Esophagus muscularis mucosa (tissue), 4 donors: ENCODE data around the gene GBP6. TPM values are rescaled to one million over a fixed set of nuclear protein-coding genes. Genes with fewer than 3 reads are reported as not detected.

Source experiments
- DNase-seq: peaks from one replicate; pipeline ENCODE4 v3.0.0-alpha.2; 2017; ENCODE audit errors: extremely low spot score
- H3K27ac ChIP-seq, 4 donors: fragments of 200-600 bp; sonication (generic); replicated peaks in 1 of 4; 1 replicate in 3 of 4; 2 replicates in 1 of 4; pipeline ENCODE4 v1.5.1; 2016 to 2019; ENCODE audit warnings: mild to moderate bottlenecking in 1 of 4
- H3K27me3 ChIP-seq, 4 donors: fragments of 200-600 bp; sonication (generic); one replicate each; pipeline versions ENCODE4 v1.5.1 to v1.6.0; 2016 to 2019
- H3K36me3 ChIP-seq, 4 donors: fragments of 200-600 bp; sonication (generic); one replicate each; pipeline ENCODE4 v1.5.1; 2016 to 2019
- H3K4me1 ChIP-seq, 4 donors: fragments of 200-600 bp; sonication (generic); one replicate each; pipeline ENCODE4 v1.5.1; 2016 to 2019
- H3K4me3 ChIP-seq, 4 donors: fragments of 200-600 bp; sonication (generic); 1 replicate in 2 of 4; 2 replicates in 2 of 4; pipeline ENCODE4 v1.5.1; 2016 to 2019; ENCODE audit warnings: mild to moderate bottlenecking in 4 of 4, moderate library complexity in 1 of 4
- H3K9me3 ChIP-seq, 4 donors: fragments of 200-600 bp; sonication (generic); 1 replicate in 3 of 4; 2 replicates in 1 of 4; pipeline ENCODE4 v1.5.1; 2016 to 2019
- CTCF ChIP-seq, 3 experiments: fragments of 200-600 bp in 2 of 3; fragments of 450-650 bp in 1 of 3; sonication (generic) in 2 of 3; IDR thresholded peaks; one replicate each; pipeline ENCODE4 v1.5.1; 2017 to 2019; ENCODE audit warnings: antibody characterized with exemption in 3 of 3, mild to moderate bottlenecking in 2 of 3, moderate library complexity in 1 of 3
- EP300 ChIP-seq: sonication (generic); formaldehyde crosslinking; IDR thresholded peaks from one replicate; pipeline ENCODE4 v1.6.1; 2017; ENCODE audit warnings: antibody characterized with exemption
- POLR2A ChIP-seq: fragments of 450-650 bp; IDR thresholded peaks from one replicate; pipeline ENCODE4 v1.6.1; 2017; ENCODE audit warnings: antibody characterized with exemption, moderate library complexity, mild to moderate bottlenecking, low read depth
- POLR2AphosphoS5 ChIP-seq, 2 donors: sonication (generic); formaldehyde crosslinking; IDR thresholded peaks; one replicate each; pipeline ENCODE4 v1.6.1; 2017; ENCODE audit warnings: antibody characterized with exemption in 2 of 2
- WGBS: methylation state at CpG from one replicate; pipeline ENCODE4 v1.1.5; 2018; 5-methylcytosine and 5-hydroxymethylcytosine counted together
- intact Hi-C: fragments of 100-400 bp; cut with DNase I; formaldehyde crosslinking; loops from one replicate; pipeline ENCODE4 v1.15.1; 2023
- total RNA-seq, 4 donors: library from RNA; depleted of rRNA; stranded (reverse); fragments of >200 nt; gene quantifications; one replicate each; pipeline versions ENCODE4 v1.1.0 to v1.2.1, GENCODE V29; 2016

The GBP6 gene
- total RNA-seq, 4 donors from 2014 or later = under 0.01 TPM; not detected in 3

DNA sequence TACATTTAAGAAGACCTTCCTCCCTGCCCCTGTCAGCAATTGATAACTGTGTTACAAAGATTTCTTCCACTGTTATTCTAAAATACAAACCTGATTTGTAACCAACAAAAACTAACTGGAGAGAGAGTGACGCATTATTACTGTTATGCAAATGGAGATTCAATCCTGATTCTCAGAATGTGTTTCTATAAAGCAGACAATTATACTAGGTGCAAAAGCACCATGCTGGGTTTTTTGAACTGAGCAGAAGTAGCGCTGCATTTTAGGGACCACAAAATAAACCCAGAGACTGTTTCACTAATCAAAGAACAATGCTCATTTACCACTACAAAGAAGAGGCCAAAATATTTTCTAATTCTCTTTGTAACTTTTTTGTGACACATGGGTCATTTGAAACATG, 13.6 kb upstream of the GBP6 start:
- no peaks in the 10 kb centered on the region for H3K4me1 ChIP-seq
- H3K27me3 ChIP-seq = no peaks in the 10 kb centered on the region
- H3K9me3 ChIP-seq = no peaks in the 10 kb centered on the region
- H3K27ac ChIP-seq = no peak overlapping the region
- DNase-seq = no peak
- intact Hi-C loops = no loop called here
- WGBS = 79% methylated on average over 2 of the region's 2 CpGs
- no peaks in the 10 kb centered on the region for H3K36me3 ChIP-seq
- TF ChIP-seq CTCF (IDR thresholded peaks at IDR 0.05) = no peak
- TF ChIP-seq POLR2AphosphoS5 (IDR thresholded peaks at IDR 0.05) = no peak
- TF ChIP-seq POLR2A = no peak
- TF ChIP-seq EP300 = no peak
- no peak overlapping the region for H3K4me3 ChIP-seq

GRCh38 chr1:89351597-89352311, 12.1 kb upstream of the GBP6 start:
- DNase-seq = no peak
- 94% methylated on average over 1 of the region's 1 CpG for WGBS
- H3K4me1 ChIP-seq = no peaks in the 10 kb centered on the region
- no peak for TF ChIP-seq POLR2A
- no peak for TF ChIP-seq EP300
- no peak for TF ChIP-seq CTCF (IDR thresholded peaks at IDR 0.05)
- no peak for TF ChIP-seq POLR2AphosphoS5 (IDR thresholded peaks at IDR 0.05)
- H3K9me3 ChIP-seq = no peaks in the 10 kb centered on the region
- H3K27me3 ChIP-seq = no peaks in the 10 kb centered on the region
- H3K4me3 ChIP-seq = no peak overlapping the region
- H3K36me3 ChIP-seq = no peaks in the 10 kb centered on the region
- intact Hi-C loops = no loop called here
- H3K27ac ChIP-seq = no peak overlapping the region

GRCh38 chr1:89352421-89352820, 11.4 kb upstream of the GBP6 start:
- DNase-seq = no peak
- H3K4me3 ChIP-seq = no peak overlapping the region
- H3K9me3 ChIP-seq = no peaks in the 10 kb centered on the region
- WGBS = 94% methylated on average over 2 of the region's 2 CpGs
- no peak overlapping the region for H3K27ac ChIP-seq
- H3K27me3 ChIP-seq = no peaks in the 10 kb centered on the region
- no peaks in the 10 kb centered on the region for H3K36me3 ChIP-seq
- no peaks in the 10 kb centered on the region for H3K4me1 ChIP-seq
- no peak for TF ChIP-seq POLR2A
- TF ChIP-seq EP300 = no peak
- no peak for TF ChIP-seq CTCF (IDR thresholded peaks at IDR 0.05)
- no peak for TF ChIP-seq POLR2AphosphoS5 (IDR thresholded peaks at IDR 0.05)
- intact Hi-C loops = no loop called here

DNA sequence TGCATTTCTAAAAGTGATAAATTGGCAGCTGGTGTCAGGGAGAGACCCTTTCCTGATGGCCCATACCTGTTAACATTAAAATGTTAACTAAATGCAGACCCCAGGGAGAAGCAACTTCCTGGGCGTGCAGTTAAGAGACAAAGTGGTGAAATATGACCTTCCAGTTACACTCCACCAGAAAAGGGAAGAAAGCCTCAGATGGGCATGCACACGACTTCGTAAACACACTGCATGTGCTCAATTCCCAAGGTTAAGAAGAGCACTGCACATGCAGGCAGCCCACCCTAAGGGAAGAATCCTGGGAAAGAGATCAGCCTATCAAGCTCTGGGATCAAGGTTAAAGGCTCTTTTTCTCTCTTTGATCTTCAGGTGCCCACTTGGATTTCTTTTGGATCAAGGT, 9.7 kb upstream of the GBP6 start:
- Histone ChIP-seq H3K4me1 (peaks cover 0 to 8% (median 7%) of the 10 kb centered on the region in 4 donors), H3K9me3 (no peaks in the 10 kb centered on the region), H3K36me3 (no peaks in the 10 kb centered on the region), H3K27ac (no peak overlapping the region), H3K27me3 (no peaks in the 10 kb centered on the region), H3K4me3 (no peak overlapping the region)
- DNase-seq = no peak
- WGBS = 64% methylated on average over 3 of the region's 3 CpGs
- TF ChIP-seq CTCF (IDR thresholded peaks at IDR 0.05) = no peak
- intact Hi-C loops = no loop called here

DNA sequence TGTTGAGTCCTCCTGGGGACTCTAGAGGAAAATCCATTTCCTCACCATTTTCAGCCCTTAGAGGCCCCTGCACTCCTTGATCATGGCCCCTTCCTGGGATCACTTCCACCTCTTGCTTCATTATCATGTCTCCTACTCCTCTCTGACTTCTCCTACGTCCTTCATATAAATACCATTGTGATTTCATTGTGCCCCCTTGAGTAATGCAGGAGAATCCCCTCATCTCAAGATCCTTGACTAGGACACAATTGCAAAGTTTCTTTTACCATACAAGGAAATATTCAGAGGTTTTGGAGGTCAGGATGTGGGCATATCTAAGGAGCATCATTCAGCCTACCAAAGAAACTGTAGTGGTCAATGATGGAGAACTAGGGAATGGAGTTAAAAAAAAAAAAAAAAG, 8.8 kb upstream of the GBP6 start:
- H3K4me1 ChIP-seq = peaks cover 0 to 8% (median 7%) of the 10 kb centered on the region in 4 donors
- no peak overlapping the region for H3K4me3 ChIP-seq
- H3K36me3 ChIP-seq = no peaks in the 10 kb centered on the region
- H3K27ac ChIP-seq = no peak overlapping the region
- intact Hi-C loops = loop anchor here (5.0 kb wide), 3 partner anchors 273 to 373 kb away; no protein-coding TSS in a partner anchor
- no peaks in the 10 kb centered on the region for H3K27me3 ChIP-seq
- no peak for DNase-seq
- no peak for TF ChIP-seq EP300
- TF ChIP-seq CTCF (IDR thresholded peaks at IDR 0.05) = no peak
- TF ChIP-seq POLR2AphosphoS5 (IDR thresholded peaks at IDR 0.05) = no peak
- no peak for TF ChIP-seq POLR2A
- 88% methylated on average over 1 of the region's 1 CpG for WGBS
- no peaks in the 10 kb centered on the region for H3K9me3 ChIP-seq
